Vagina (tissue), 2 donors: Measurements from ENCODE around the gene SNED1. TPM values are rescaled to one million over a fixed set of nuclear protein-coding genes. Genes with fewer than 3 reads are reported as not detected.

Experiments
- DNase-seq, 2 donors: peaks; one replicate each; pipeline ENCODE4 v3.0.0-alpha.2; 2017; ENCODE audit errors: extremely low spot score in 2 of 2
- H3K27ac ChIP-seq: fragments of 200-600 bp; sonication (generic); one replicate; pipeline ENCODE4 v1.5.1; 2019
- H3K27me3 ChIP-seq: fragments of 200-600 bp; sonication (generic); one replicate; pipeline ENCODE4 v1.5.1; 2019
- H3K36me3 ChIP-seq, 2 donors: fragments of 200-600 bp; sonication (generic); one replicate each; pipeline ENCODE4 v1.5.1; 2017 to 2019
- H3K4me1 ChIP-seq: fragments of 200-600 bp; sonication (generic); one replicate; pipeline ENCODE4 v1.5.1; 2019
- H3K4me3 ChIP-seq, 2 donors: fragments of 200-600 bp; sonication (generic); 1 replicate in 1 of 2; 2 replicates in 1 of 2; pipeline ENCODE4 v1.5.1; 2016 to 2019
- H3K9me3 ChIP-seq: fragments of 200-600 bp; sonication (generic); one replicate; pipeline ENCODE4 v1.5.1; 2019
- CTCF ChIP-seq, 3 experiments: fragments of 450-650 bp in 2 of 3; fragments of 200-600 bp in 1 of 3; sonication (generic) in 1 of 3; IDR thresholded peaks; one replicate each; pipeline ENCODE4 v1.5.1; 2017 to 2019; ENCODE audit warnings: antibody characterized with exemption in 3 of 3, mild to moderate bottlenecking in 2 of 3, moderate library complexity in 2 of 3
- POLR2A ChIP-seq, 2 donors: fragments of 450-650 bp; IDR thresholded peaks; one replicate each; pipeline ENCODE4 v1.6.1; 2017; ENCODE audit warnings: antibody characterized with exemption in 2 of 2, mild to moderate bottlenecking in 2 of 2, moderate library complexity in 2 of 2
- POLR2AphosphoS5 ChIP-seq, 2 donors: sonication (generic); formaldehyde crosslinking; IDR thresholded peaks; one replicate each; pipeline ENCODE4 v1.9.0; 2017; ENCODE audit warnings: antibody characterized with exemption in 2 of 2, mild to moderate bottlenecking in 2 of 2, low read depth in 1 of 2; ENCODE audit not compliant: insufficient read depth in 1 of 2
- intact Hi-C: fragments of 100-400 bp; cut with DNase I; formaldehyde crosslinking; loops from one replicate; pipeline ENCODE4 v1.15.1; 2023
- total RNA-seq: library from RNA; depleted of rRNA; stranded (reverse); fragments of >200 nt; gene quantifications from one replicate; pipeline ENCODE4 v1.2.3, GENCODE V29; 2016

SNED1 gene
- total RNA-seq, 1 donor from 2014 or later: 55.5 TPM

- H3K27ac ChIP-seq: no peak overlapping the region
- no peaks in the 10 kb centered on the region for H3K9me3 ChIP-seq
- H3K27me3 ChIP-seq: no peaks in the 10 kb centered on the region
- peaks cover 2% of the 10 kb centered on the region for H3K4me1 ChIP-seq
- no peak for DNase-seq
- no peaks in the 10 kb centered on the region for H3K36me3 ChIP-seq
- intact Hi-C loops: loop anchor here (10.0 kb wide), 1 partner anchor 106 kb away; no protein-coding TSS in a partner anchor
- no peak overlapping the region for H3K4me3 ChIP-seq
- TF ChIP-seq POLR2AphosphoS5 (IDR thresholded peaks at IDR 0.05; ENCODE audit: insufficient read depth in 1 of 2, low read depth in 1 of 2) (no peak), POLR2A (IDR thresholded peaks at IDR 0.05) (no peak), CTCF (IDR thresholded peaks at IDR 0.05) (no peak)
These were observed 110.1 kb downstream of the SNED1 start for GRCh38 chr2:241108271-241109209.

- Histone ChIP-seq H3K27ac (no peak overlapping the region), H3K4me1 (no peaks in the 10 kb centered on the region), H3K27me3 (no peaks in the 10 kb centered on the region), H3K4me3 (no peak overlapping the region), H3K36me3 (no peaks in the 10 kb centered on the region), H3K9me3 (no peaks in the 10 kb centered on the region)
- DNase-seq: no peak
- TF ChIP-seq CTCF (IDR thresholded peaks at IDR 0.05) (no peak), POLR2A (IDR thresholded peaks at IDR 0.05) (no peak), POLR2AphosphoS5 (IDR thresholded peaks at IDR 0.05; ENCODE audit: insufficient read depth in 1 of 2, low read depth in 1 of 2) (no peak)
- intact Hi-C loops: loop anchor here (10.0 kb wide), 1 partner anchor 105 kb away; no protein-coding TSS in a partner anchor
These were observed 111.0 kb downstream of the SNED1 start for GRCh38 chr2:241109210-241110088.

DNA sequence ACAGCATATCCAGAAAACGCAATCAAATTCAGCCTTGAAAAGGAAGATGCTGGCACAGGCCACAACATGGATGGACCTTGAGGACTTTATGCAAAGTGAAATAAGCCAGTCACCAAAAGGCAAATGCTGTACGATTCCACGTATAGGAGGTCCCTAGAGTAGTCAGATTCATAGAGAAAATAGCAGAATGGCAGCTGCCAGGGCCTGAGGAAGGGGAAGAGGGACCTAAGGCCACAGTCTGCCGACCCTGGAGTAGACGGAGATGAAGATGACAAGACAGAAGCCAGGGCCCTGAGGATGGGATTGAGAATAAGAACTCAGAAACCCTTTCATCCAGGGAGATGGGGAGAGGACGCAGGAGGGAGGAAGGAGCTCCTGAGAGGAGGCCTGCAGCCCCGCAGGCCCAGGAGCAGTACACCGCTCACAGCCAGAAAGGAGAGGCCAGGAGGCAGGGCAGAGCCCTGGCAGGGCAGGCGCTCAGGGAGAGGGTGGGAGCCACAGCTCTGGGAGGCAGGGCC lies 111.7 kb downstream of the SNED1 start:
- H3K36me3 ChIP-seq: no peaks in the 10 kb centered on the region
- H3K4me3 ChIP-seq: no peak overlapping the region
- H3K4me1 ChIP-seq: no peaks in the 10 kb centered on the region
- no peak for TF ChIP-seq POLR2A (IDR thresholded peaks at IDR 0.05)
- no peak for TF ChIP-seq CTCF (IDR thresholded peaks at IDR 0.05)
- no peak for TF ChIP-seq POLR2AphosphoS5 (IDR thresholded peaks at IDR 0.05; ENCODE audit: insufficient read depth in 1 of 2, low read depth in 1 of 2)
- H3K9me3 ChIP-seq: no peaks in the 10 kb centered on the region
- intact Hi-C loops: no loop called here
- H3K27ac ChIP-seq: no peak overlapping the region
- DNase-seq: no peak
- no peaks in the 10 kb centered on the region for H3K27me3 ChIP-seq

DNA sequence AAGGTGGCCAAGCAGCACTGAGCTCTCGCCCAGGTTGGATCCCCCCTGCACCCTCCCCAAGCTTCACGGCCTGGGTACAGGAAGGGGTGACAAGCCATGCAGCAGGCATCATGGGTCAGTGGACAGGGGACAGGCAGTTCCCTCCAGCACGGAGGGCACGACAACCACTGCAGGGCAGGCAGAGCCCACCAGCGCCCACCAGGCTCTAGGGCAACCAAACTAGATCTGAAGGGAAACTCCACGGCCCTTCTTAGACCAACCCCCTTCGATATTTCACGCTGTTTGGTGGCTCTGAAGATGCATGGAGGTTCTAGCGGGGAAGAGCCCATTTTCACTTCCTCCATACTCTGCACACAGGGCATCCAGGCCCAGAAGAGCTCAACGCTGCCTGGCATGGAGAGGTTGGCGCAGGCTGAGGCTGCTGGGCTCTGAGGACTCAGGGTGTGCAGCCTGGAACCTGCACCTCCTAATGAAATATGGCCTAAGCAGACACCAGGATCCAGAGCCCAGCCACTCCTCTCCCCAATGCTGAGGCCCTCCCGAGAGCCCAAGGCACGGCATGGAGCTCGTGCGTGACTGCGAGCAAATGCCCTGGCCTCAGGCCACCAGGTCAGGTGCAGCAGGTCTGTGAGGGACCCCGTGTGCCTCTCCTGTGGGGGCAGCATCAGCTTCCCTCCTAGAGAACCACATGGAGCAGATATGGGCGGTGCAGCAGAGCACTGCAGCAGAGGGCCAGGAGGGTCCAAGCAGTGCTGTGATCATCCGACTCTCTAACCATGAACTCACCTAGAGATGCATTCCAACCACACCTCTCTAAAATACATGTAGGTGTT lies 112.4 kb downstream of the SNED1 start:
- intact Hi-C loops: no loop called here
- no peak for TF ChIP-seq POLR2A (IDR thresholded peaks at IDR 0.05)
- TF ChIP-seq CTCF (IDR thresholded peaks at IDR 0.05): no peak
- TF ChIP-seq POLR2AphosphoS5 (IDR thresholded peaks at IDR 0.05; ENCODE audit: insufficient read depth in 1 of 2, low read depth in 1 of 2): no peak
- Histone ChIP-seq H3K4me3 (no peak overlapping the region), H3K27me3 (no peaks in the 10 kb centered on the region), H3K36me3 (no peaks in the 10 kb centered on the region), H3K9me3 (no peaks in the 10 kb centered on the region), H3K27ac (no peak overlapping the region), H3K4me1 (no peaks in the 10 kb centered on the region)
- no peak for DNase-seq
